ENCODE data around the gene NPEPPS. TPM values are rescaled to one million over a fixed set of nuclear protein-coding genes. Genes with fewer than 3 reads are reported as not detected.

The NPEPPS gene
- total and polyA plus RNA-seq, 2 of the 13 experiments (the other 11 are each of a cell fraction or from before 2014, with no cell fraction given), result 53.5 to 127 TPM

GRCh38 chr17:47649153-47649971 is 118.5 kb downstream of the NPEPPS start, which contains the start of gene KPNB1 (continued):
- TF ChIP-seq PRDM10 (CRISPR knock-in tag; IDR thresholded peaks at IDR 0.05; ENCODE audit: low read depth), result peak; percentile 21; the same call in 1 of the 2 replicates
- TF ChIP-seq KDM5A (IDR thresholded peaks at IDR 0.05; ENCODE audit: borderline replicate concordance, low read length), result no peak; the same call in 1 of the 2 replicates
- peak; percentile 91 for TF ChIP-seq REL (CRISPR knock-in tag; conservative IDR thresholded peaks at IDR 0.05)
- no peak for TF ChIP-seq ZNF646 (CRISPR knock-in tag; IDR thresholded peaks at IDR 0.05)
- TF ChIP-seq THAP8 (CRISPR knock-in tag; IDR thresholded peaks at IDR 0.05; ENCODE audit: borderline replicate concordance), result no peak
- 0 out of 2 replicates have a peak, but pooled peaks have one; percentile 23 for TF ChIP-seq TOE1 (CRISPR knock-in tag; IDR thresholded peaks at IDR 0.05)
- peak; percentile 85 for TF ChIP-seq SKIL (CRISPR knock-in tag; IDR thresholded peaks at IDR 0.05; ENCODE audit: borderline replicate concordance)
- peak; percentile 90 for TF ChIP-seq MTERF4 (CRISPR knock-in tag; IDR thresholded peaks at IDR 0.05)
- TF ChIP-seq ZBTB43 (CRISPR knock-in tag; conservative IDR thresholded peaks at IDR 0.05), result peak; percentile 93
- TF ChIP-seq DMAP1 (CRISPR knock-in tag; IDR thresholded peaks at IDR 0.05), result peak; percentile 90
